Renal pelvis (tissue), 4 donors: ENCODE results near the gene CACNA2D1. TPM values are rescaled to one million over a fixed set of nuclear protein-coding genes. Genes with fewer than 3 reads are reported as not detected.

ENCODE experiments used
- DNase-seq: peaks from one replicate; pipeline ENCODE4 v3.0.0-alpha.2; 2013
- polyA plus RNA-seq, 3 donors: library from polyadenylated mRNA; unstranded; fragments of 120-200 nt; gene quantifications; one replicate each; pipeline ENCODE4 v1.2.1, GENCODE V29; 2013; ENCODE audit not compliant: insufficient read length in 3 of 3

Gene CACNA2D1
- polyA plus RNA-seq, 3 donors: 24.1 to 30.7 (median 27.3) TPM

DNA sequence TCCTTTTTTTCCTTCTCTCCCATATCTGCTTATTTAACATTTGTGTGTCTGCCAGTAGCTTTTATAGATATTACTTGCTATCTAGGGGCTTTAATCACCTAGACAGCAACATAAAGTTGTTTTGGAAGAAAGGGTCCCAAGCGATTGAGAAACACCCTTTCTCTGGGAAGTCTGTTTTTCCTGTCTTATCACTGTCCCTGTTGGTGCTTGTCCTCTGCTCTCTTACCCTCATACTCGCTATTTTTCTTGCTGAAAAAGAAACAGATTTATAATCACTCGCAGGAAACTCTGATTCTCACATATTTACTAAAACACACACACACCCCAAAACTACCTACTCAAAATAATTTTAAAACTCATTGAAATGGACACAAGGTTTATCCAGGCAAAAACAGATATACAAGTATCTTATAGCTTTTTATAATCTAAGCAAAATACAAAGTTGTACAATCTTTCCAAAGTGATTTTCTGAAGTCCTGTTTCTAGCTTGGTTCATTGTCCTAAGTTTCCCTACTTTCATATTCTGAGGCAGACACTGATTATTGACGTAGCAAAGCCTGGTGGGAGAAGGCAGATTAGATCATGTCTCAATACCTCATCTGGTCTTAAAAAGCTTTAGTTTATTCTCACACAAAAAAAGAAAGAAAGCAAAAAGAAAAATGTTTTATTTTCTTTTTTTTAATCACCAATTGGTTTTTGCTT lies 157.3 kb downstream of the CACNA2D1 start:
- no peak for DNase-seq

DNA sequence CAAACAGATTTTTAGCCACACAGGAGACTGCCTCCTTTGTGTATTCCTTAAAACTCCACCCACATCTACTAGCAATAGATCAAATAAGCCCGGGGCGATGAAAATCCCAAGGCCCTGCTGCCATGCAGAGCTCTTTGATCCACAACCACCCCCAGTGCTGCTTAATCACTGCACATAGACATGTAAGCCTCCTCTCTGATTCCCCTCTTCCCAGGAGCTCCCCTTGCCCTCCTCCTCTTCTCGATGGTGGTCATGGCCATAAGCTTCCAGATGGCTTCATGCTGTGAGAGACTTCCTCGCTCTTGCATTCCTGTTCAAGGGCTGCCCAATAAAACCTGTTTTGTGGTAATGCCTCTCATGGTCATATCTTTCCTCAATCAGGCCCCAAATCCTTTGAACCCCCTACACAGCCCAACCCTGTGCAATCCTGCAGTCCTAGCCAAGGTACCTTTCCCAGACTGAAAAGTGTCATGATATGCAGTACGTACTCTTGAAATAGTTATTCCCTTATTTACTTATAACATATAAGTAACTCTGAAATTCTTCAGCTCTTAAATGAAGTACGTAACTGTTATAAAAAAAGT lies 158.5 kb downstream of the CACNA2D1 start:
- DNase-seq: no peak

DNA sequence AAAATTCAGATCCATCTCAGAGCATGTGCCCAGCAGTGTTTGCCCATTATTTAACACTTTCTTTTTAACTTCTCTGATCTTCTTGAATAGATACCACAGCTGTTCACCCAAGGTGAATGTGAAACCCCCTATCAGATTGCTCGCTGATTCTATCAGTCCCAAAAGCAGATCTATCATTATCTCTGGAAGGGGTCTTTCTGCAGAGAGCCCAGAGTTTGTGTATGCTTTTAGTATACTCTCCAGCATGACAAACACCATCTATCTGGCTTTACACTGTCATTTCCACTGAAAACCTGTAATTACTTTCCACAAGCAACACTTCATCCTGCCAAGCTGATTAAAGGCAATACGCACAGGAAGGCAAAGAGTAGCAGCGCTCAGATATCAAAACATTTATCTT lies 168.2 kb downstream of the CACNA2D1 start:
- DNase-seq: no peak

DNA sequence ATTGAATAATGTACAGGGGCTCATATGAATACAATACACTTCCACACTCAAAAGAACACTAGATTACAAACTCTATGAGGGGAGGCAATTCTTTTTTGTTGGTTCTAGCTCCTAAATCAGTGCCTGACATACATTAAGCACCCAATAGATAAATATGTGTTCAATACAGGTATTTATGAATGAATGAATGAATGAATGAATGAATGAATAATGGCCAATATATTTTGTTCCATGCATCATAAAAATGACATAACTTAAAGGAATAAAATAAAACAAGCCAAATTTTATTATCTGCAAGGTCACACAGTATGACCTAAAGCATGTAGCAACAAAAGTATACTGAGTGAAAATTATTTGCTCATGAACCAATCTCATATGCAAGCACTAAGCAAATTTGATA lies 168.9 kb downstream of the CACNA2D1 start:
- no peak for DNase-seq

DNA sequence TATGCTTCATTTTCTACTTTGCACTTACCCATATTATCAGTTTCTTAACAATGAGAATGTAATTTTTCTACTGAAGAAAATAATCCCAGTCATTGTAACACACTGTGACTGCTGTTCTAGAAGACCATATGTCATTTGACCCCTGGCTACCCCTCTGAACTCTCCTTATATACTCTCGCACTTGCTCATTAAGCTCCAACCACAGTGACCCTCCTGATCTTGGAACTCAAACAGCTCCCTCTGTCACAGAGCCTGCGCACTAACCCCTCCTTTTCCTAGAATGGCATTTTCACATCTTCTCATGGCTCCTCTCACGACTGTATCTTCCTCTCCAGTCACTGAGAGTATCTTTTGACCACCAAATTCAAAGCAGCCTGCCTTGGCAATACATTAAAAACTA lies 169.7 kb downstream of the CACNA2D1 start:
- no peak for DNase-seq

DNA sequence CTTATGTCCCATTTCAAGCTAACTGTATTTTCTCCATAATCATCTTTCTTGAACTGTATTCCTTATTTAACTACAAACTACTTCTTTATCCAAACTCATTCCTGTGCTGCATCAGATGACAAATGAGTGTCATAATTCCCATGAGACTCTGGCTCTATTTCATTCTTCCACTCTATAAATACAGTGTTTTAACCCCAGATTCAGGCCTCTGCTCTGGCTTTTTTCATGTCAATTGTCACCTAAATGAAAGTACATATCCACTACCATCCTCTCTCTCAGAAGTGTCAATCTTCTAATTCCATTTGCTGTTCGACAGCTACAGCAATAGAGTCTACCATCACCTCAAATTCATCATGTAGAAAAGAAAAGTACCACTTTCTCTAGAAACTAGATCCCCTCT lies 172.7 kb downstream of the CACNA2D1 start:
- DNase-seq: no peak

DNA sequence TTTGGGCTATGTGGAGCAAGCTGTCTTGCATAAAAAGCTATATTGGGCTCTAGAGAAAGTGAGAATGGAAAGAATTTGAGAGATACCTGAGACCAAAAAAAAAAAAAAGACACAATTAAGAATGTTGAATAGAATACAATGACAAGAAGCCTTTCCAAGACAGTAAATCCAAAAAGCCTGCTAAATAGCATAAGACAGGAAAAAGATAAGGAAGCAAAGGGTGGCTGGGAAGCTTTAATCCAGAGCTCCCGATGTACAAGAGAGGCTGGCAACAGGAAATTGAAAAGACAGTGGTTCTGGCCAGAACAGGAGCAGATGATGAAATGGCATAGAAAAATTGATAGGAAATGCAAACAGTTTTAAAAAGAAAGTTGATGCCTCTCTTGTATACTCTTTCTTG lies 174.9 kb downstream of the CACNA2D1 start:
- no peak for DNase-seq

DNA sequence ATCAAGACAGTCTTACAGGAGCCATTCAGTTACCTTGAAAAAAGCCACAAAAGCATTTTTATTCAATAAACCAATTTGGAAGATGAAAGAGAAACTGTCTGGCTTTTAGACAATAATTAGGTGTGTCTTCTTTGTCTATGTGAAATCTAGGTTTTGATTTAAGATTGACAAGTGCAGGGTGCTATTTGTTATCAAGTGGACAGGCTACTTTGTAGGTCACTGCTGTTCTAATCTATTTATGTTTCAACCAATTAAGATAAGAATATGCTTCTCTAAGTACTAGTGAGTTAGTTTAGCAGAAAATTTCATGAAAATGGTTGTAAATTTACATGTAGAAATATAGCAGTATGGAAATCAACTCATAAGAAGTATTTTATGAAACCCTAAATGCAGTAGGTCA lies 177.5 kb downstream of the CACNA2D1 start:
- DNase-seq: no peak

DNA sequence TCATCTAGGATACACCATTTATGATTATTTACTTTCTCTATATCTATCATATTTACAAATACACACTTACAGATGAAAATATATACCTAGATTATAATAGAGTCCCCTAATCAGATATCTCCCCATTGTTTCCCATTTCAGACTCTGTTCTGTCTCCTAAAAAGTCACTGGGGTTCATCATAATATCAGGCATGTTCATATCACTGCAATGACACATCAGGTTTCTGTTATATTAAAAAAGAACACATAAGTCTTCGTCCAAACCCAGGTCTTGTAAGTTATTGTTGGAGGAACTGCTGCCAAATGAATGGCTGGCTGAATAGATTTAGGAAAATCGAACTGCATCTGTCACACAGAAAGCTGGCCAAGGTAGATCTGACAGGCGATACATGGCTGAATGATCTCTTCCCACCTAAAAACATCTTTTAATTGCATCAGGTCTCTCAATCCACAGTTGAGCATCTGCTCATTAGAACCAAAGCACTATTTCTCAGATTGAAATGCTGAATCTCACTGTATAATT lies 178.7 kb downstream of the CACNA2D1 start:
- DNase-seq: no peak

DNA sequence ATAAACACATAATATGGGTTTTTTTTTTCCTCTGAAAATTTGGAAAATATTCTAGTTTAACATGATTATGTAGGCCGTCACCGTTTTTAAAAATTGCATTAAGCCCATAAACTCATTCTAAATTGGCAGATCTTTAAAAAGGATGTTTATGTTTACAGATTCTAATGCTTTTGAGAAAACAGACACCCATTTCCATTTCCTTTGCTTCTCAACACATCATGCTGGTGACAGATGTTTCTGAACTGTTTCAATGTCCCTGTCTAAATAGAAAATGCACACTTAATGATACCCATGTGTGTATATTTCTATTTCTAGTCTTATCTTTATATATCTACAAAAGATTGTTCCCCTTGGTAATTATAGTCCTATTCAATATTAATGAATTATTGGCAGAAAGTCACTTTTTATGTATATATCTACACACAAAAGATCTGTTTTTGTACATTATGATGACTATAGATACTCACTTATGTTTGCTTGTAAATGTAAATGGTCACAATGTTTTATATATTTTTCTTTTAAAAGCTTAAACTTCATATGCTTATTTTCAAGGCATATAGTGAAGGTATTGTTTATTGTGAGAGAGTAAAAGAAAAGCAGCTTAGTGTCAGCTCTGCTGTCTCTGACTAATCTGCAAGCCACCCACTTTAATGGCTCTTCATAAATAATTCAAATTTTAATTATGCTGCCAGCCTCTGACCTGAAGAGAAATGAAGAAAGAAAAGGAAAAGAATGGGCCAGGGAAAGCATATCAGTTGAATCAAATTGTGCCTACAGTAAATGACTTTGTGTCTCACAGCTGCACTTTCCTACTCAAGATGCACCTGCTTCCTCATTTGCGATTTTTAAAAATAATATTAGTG lies 179.4 kb downstream of the CACNA2D1 start:
- DNase-seq: no peak

DNA sequence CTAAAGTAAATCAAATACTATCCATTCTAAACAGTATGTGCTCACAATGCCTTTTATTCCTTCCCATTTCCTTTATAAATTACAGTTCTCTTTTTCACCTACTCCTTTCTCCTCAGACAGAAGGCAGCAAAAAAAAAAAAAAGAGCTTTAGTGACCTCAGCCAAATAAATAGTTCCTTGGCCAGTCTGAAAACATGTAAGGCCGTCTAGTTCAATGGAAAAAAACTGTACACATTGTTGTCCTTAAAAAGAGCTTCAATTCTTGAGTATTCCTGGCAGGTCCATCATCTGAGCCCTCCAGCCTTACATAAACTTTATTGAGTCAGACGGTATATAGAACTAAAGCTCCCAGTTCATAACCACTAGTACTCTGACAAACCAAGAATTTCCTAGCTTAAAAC lies 185.4 kb downstream of the CACNA2D1 start:
- DNase-seq: no peak

DNA sequence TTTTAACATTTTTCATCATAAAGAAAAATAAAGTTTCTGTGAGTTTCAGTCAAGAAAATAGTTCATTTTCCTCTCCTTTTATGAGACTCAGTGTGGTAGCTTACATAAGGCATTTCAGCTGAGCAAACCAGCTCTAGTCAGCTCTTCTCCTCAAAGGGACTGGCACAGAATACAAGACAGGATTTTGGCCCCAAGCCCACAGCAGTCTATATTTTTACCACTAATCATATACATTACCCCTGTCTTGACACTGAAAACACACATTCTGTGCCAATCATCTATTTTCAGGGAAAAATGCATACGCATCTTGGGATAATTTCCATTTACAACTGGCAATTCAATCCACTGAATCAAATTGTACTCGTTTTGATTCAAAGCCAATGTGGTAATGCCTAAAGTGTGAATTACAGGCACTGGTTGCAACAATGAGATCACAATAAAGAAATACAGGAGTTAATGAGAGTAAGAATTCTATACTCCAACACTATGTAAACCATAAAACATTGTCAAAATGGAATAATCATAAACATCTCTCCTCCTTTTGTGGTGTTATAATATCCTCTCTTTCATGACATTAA lies 186.4 kb downstream of the CACNA2D1 start:
- no peak for DNase-seq

DNA sequence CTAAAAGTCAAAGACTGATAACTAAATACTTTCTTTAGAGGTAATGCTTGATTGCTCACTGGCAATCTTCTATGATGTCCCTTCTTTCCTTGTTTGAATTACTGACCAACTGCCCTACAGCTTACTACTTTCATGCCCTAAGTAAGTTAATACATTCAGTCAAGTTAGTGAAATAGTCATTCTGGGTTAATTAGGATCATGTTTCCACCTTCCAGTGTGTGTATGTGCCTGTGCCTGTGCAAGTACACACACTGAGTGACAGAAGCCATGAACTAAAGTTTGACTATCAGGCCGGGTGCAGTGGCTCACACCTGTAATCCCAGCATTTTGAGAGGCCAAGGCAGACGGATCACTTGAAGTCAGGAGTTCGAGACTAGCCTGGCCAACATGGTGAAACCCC lies 187.9 kb downstream of the CACNA2D1 start:
- no peak for DNase-seq

DNA sequence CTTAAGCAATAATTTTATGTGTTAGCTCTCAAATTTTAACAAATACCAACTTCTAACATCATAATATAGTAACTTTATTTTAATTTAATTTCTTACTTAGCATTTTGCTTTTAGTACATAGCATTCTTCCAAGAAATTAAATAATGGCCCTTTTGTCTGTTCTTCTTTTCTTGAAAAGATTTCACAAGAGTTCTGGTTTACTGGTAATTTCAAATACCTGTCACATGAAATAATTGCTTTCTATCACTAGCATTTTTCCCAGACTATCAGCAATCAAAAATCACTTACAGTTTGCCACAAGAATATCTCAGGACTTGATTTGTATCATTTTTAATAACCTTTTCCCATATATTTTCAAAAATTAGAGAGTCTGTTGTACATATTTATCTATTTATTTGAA lies 193.0 kb downstream of the CACNA2D1 start:
- DNase-seq: no peak

DNA sequence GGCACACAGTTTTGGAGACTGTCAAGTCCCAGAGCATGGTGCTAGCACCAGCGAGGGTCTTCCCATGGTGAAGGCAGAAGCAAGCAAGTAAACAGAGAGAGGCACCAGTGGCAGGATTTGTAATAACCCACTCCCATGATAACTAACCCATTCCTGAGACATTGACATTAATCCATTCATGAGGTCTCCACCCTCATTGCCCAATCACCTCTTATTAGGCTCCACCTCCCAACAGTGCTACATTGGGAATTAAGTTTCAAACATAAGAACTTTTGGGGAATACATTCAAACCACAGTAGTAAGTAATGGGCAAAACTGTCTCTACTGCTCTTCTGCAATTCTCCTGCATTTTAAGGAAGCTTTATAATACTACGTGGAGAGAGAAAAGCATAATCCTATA lies 193.6 kb downstream of the CACNA2D1 start:
- no peak for DNase-seq

DNA sequence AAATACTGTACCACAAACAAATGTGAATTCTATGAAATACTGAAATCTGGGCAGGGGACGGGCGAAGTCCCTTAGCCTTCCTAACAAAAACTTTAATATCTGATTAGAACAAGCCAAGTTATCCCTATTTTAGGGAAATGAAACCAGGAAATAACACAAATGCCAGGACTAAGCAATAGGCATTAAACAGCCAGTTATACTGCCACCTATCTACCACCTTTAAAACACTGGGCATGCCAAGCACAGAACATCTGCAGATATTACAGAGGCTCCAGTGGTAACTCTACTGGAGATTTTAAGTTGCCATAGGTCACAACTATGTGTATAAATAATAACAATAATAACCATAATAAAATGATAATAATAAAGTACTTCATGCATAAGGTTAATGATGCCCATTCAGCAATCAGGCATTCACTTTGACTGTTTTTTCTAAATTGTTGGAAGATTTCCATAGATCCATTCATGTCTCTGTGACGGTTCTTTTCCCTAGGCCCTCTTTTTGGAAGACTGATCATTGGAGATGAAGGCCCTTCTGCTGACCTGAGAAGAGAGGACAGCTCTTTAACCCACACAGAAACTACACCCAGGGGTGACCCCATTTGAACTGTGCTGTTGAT lies 195.7 kb downstream of the CACNA2D1 start:
- DNase-seq: no peak

DNA sequence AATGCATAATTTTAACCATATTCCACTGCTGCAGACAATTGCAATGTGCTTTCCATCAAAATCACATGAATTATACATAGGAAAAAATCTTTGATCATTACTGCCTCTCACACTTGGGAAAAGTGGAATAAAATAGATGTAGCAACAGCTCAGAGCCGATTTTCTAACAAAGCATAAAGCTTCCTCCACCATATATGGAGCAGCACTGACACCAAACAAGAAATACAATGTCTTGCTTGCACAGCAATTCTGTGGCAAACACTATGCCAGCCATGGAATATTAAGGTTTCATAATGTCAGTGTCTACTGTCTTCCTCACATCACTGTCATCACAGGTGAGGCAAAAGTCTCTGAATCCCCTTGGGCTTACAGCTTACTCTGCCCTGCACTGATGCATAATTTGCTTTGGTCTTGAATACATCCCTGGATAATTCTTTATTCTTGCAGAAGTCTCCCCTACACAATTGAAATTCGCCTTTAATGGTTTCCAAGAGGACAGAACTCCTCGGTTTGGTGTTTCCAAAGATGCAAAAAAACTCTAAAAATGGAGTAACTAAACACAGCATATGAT lies 198.5 kb downstream of the CACNA2D1 start:
- DNase-seq: no peak

DNA sequence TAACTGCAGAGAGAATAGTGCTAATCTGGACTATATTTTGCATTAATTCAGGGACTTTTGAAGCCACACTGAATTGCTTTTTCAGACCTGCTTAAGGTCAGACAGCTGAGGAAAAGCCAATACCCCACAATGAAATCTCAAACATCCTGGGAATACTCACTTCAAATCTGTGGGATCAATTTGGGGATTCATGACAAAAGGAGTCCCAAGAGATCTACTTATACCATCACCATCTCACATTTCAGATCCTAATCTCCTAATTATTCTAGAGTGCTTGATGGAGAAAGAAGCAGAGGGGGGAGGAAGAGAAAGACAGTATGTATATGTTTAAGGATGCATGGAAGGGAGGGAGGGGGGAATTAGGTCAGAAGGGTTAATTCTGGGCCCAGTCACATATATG lies 202.2 kb downstream of the CACNA2D1 start:
- DNase-seq: no peak

DNA sequence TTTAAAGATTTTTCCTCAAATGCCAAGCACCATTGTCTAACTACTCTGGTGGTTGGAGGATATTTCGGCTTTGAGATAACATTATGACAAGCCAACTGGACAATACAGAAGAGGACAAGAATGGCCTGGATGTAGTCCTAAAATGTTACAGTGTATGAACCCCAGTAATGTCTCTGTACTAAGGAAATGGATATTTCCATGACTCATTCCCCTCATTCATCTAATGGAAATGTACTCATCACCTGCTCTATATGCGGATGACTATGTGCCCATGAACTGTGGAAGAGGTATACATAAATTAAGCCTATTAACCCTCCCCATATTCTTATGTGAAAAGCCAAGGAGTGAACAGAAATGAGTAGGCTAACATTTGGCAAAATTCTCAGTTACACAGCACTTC lies 207.9 kb downstream of the CACNA2D1 start:
- no peak for DNase-seq

DNA sequence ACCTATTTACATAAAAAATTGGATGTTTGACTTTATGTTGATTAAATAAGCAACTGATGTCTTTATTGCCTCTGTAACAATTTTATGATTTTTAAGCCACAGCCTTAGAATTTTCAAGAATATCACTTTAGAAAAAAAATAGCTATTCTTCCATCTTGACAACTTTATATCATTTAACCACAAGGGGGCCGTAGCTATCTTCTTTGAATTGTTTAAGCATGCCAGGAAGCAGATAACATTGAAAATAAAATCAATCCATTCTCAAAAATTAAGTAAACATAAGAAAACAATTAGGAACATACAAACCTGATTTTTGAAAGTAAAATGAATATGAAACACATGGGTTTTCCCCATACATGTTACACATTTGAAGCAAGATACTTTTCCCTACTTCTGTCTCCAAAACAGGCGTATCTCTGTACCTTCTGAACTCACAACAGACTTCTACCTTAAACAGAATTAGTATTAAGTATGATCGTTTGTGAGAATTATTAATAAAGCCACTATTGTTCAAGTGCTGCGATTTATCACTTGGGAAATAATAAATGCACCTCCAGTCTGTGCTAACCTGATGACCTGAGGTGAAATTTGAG lies 209.0 kb downstream of the CACNA2D1 start:
- DNase-seq: peak; percentile 30
